HG02885 (cell line): Measurements from ENCODE around the gene FAM117A.
A peak's percentile ranks its signal among the peaks of the same experiment; 100 is the strongest.
"Not testable (repeated sequence)": the region's sequence is repeated elsewhere in the genome, so short reads cannot be mapped to it uniquely, and the experiment has no call there.

Experiments
- ATAC-seq: cut with Tn5 transposase; IDR thresholded peaks from one replicate; pipeline ENCODE4 v1.9.1; 2021; ENCODE audit warnings: mild to moderate bottlenecking; ENCODE audit not compliant: unreplicated experiment, poor library complexity

FAM117A gene

GRCh38 chr17:49764559-49765180 lies 739 bp upstream of the FAM117A start:
- ATAC-seq, result no peak

- ATAC-seq, result no peak
Observed at GRCh38 chr17:49762151-49762941, 1.6 kb downstream of the FAM117A start.

DNA sequence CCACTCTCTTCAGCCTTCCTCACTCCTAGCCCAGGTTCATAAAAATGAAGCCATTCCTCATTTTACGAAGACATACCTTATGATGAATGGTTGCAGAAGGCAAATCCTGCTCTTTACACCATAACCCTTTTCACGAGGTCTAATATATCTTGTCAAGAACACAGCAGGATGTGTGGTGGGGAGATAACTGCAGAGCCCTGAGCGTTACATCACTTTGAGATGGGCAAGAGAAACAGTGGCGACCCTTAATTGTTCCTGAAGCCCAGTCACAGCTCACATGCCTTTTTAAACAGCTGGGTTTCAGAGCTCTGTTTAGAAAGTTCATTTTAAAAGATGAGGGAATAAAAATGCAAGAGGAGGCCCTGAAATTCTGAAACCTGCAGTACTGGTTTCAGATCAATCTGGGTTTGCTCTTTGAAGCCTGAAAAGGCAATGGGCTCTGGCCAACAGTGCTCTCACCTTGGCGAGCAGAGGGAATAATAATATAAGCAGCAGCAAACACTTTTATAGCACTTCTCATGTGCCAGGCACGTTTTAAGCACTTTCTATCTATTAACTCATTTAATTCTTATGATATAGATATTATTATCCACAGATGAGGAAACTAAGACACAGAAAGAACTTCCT lies 2.9 kb downstream of the FAM117A start:
- ATAC-seq, result no peak

- no peak for ATAC-seq
Observed at GRCh38 chr17:49760296-49760695, 3.6 kb downstream of the FAM117A start.

DNA sequence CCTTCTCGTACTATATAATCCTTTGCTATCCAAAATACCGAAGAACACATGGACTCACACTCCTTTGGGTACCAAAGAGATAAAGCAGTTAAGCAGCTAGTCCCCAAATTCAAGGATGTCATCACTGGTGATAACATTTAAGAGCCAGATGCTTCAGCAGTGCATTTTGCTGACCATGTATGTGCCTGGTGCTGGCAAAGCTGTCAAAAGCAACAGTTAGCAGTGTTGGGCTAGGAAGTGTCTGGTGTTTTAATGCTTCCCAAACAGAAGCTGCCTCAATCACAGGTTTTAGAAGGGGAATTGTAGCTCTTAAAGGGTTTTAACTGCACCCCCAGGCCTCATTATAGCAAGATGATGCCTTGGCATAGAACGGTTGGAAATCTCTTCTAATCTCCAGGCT lies 4.7 kb downstream of the FAM117A start:
- no peak for ATAC-seq

- ATAC-seq, result not testable (repeated sequence)
Observed at GRCh38 chr17:49758464-49759010, 5.4 kb downstream of the FAM117A start.

DNA sequence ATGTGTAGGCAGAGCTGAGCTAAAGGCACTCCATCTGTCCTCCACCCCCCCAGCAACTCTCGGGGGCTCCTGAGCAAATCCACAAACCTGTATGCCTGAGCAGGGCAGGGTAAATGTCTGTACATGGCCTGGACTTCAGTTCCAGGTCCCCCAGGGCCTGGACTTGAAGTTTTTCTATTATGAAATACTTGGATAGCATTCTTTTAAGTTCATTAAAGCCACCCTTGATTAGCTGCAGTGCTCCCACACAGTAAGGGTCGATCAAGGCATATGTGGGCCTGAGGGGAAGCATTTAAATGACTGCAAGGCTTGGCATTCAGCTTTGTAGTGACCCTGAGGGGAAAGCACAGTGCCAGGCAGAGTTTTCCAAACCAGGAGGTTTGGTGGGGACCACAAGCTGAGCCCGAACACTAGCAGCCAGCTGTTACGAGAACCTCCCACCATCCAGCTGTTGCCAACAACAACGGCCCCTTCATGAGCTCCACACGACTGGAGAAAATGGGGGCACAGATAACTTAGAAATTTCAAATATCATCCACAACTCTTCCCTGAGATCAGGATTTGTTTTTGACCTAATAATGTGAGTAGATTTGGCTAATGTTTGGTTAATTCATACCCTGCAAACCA lies 6.7 kb downstream of the FAM117A start:
- no peak for ATAC-seq

DNA sequence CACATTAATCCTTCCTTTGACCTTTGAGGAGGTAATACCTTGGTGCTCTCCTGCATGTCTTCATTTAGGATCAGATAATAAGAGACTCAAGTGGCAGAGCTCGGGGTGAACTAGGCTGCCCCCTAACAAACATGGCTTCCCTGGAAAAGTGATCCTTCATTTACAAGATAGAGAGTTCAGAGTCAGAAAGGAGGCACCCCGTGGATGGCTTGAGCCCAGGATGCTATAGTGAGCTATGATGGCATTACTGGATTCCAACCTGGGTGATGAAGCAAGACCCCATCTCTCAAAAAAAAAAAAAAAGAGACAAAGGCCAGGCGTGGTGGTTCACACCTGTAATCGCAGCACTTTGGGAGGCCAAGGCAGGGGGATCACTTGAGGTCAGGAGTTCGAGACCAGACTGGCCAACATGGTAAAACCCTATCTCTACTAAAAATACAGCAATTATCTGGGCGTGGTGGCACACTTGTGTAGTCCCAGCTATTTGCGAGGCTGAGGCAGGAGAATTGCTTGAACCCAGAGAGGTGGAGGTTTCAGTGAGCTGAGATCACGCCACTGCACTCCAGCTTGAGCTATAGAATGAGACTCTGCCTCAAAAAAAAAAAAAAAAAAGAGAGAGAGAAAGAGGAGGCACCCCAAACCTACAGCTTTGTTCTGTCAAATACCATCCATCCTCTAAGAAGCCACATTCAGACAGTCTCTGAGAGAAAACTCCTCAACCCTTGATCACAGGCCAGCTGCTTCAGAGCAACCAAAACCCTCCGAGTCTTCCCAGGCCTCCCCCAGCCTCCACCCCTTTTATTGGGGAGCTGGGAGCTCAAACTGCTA lies 7.4 kb downstream of the FAM117A start:
- no peak for ATAC-seq

GRCh38 chr17:49755663-49756283 lies 8.2 kb downstream of the FAM117A start:
- no peak for ATAC-seq

DNA sequence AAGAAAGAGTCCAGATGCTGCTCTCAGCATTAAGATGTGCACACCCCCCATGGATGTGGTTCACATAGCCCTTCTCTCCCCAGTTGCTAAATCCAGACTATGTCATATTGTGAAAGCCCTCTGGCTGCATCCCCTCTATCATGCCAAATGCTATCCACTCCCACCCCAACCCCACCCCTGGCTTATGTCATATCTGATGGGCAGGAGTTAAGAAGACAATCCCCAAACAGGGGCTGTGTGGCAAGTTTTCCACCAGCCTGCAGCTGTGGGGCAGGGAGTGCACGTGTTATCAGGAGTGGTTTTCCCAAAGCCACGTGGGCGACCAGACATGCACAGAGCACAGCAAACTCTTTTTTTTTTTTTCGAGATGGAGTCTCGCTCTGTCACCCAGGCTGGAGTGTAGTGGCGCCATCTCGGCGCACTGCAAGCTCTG lies 10.0 kb downstream of the FAM117A start:
- no peak for ATAC-seq

- no peak for ATAC-seq
Observed at GRCh38 chr17:49752508-49752907, 11.4 kb downstream of the FAM117A start.

DNA sequence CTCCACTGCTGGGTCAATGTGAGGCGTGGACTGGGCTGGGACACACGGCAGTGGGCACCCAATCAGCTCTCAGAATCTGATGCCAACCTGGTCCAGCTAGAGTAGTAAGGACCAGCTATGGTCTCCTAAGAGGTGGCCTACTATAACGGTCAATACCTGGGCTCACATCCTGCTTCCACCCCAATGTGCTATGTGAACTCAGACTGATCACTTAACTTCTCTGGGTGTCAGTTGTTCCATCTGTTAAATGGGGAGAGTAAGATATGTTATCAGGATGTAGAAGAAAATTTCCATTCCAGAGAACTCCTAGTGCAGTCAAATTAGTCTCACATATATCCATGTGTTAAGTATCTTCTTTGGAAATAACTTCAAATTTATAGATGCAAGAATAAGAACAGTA lies 14.2 kb downstream of the FAM117A start:
- ATAC-seq, result no peak

GRCh38 chr17:49748791-49749190 lies 15.1 kb downstream of the FAM117A start:
- ATAC-seq, result peak; percentile 80

DNA sequence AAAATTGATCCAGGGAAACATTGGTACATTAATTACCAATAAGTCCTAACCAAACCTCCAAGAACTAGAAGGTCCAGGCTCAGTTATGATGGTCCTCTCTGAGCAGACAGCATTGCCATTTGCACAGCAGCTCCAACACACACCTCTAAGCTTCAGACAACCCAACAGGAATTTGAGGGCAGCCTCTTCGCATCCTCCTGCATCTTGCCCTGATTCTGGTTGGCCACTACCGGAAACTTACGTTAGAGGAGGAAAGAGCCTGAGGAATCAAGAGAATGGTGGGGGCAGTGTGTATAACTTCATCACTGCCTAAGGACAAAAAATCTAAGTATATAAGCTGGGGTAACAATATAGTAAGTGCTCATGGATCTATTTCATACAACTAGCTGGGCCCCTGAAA lies 15.7 kb downstream of the FAM117A start:
- no peak for ATAC-seq

- ATAC-seq, result no peak
Observed at GRCh38 chr17:49747632-49748031, 16.3 kb downstream of the FAM117A start.

DNA sequence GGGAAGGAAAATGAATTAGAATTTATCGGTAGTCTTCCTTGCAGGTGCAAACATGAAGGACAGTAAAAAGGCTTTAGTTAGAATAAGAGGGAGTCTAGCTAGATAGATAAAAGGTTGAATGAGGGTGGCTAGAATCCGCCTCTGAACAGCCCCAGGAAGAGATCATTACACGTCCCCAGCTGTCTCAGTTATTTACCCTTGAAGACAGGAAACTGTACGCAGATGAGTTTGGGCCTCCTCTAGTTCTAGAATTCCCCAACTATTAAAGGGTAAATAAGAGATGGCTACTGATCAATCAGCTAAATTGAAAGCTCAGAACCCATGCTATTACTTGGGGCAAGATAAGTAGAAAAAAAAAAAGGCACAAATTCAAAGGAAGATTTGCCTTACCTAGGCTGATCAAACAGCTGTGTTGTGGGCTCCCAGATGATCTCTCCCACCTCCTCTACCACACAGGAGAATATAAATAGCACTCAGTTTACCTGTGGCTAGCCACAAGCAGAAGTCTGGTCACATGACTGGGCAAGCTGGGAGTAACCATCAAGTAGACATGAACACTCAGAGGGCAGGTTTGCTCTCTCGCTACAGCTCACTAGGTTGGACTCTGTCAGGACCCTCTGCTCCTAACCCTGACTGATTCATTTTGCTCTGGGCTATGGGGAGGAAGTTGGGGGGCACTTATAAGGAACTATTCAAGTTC lies 17.0 kb downstream of the FAM117A start:
- ATAC-seq, result peak; percentile 62

DNA sequence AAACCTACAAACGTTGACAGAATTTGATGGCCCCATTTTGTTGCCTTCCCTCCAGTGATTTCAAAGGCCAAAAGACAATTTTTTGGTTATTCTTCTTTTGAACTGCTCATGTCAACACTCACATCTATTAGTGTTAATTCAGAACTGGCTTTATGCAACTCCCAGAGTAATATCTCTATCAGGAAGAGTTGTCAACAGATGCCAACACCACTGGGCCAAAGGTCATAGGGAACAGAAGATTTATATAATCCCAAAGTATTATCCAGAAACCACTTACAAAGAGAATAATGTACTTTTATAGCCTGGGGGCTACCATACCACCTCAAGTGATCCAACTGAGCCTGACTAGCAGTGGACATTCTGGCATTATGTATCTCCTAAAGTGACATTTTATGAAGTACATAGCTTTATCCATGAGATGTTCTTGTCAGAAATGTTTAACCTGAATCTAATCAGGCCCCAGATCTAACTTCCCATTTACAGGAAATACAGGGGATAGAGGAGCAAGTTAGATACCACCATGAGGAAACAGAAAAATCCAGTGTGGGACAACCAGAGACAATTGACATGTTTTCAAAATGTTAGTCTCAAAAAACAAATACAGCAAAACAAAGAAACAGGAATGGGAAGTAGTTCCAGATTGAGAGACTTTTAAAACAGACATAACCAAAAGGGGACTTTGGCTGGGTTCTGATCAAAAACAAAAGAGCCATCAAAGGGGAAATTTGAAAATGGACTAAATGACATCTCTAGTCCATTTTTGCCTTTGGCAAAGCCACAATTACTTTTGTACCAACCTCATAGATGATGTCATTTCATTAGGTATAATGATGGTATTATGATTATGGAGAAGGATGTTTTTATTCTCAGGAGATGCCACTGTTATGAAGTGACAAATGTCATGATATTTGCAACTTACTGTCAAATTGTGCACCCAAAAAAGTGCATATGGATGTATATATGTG lies 18.5 kb downstream of the FAM117A start:
- ATAC-seq, result no peak

DNA sequence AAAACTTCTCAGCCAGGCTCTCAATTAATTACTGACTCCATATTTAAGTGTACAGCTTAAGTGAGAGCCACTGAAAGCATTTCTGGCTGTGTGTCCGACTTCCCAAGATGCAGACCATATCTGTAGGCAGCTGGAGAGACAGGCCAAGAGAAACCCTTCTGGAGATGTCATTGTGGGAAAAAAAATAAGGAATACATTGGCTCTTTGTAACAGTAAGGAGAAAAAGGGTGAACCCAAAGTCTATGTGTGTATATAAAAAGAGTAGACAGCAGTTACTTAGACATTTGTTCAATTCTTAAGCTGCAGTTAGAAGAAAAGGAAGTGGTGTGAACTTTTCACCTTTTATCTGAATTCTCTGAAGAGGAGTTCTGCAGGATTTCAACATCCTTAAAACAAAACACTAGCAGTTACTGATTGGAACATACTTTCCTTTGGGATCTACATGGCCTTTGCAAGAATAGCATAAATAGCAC lies 21.7 kb downstream of the FAM117A start:
- ATAC-seq, result no peak
